Left ventricle myocardium inferior (tissue), 1 donor: ENCODE results near the gene DNAH2. TPM values are rescaled to one million over a fixed set of nuclear protein-coding genes. Genes with fewer than 3 reads are reported as not detected.

Experiments
- DNase-seq: peaks from one replicate; pipeline ENCODE4 v3.0.0-alpha.2; 2020
- H3K27ac ChIP-seq: fragments of 200-600 bp; replicated peaks from 2 replicates; pipeline ENCODE4 v1.8.0; 2021
- H3K27me3 ChIP-seq: fragments of 200-600 bp; 2 replicates; pipeline ENCODE4 v1.8.0; 2021; ENCODE audit warnings: low read depth
- H3K36me3 ChIP-seq: fragments of 200-600 bp; 2 replicates; pipeline ENCODE4 v1.8.0; 2021
- H3K4me1 ChIP-seq: fragments of 200-600 bp; 2 replicates; pipeline ENCODE4 v1.8.0; 2021
- H3K4me3 ChIP-seq: fragments of 200-600 bp; 2 replicates; pipeline ENCODE4 v1.8.0; 2021; ENCODE audit warnings: mild to moderate bottlenecking, moderate library complexity
- H3K9me3 ChIP-seq: fragments of 200-600 bp; replicated peaks from 2 replicates; pipeline ENCODE4 v1.8.0; 2021
- CTCF ChIP-seq: fragments of 200-600 bp; IDR thresholded peaks from 2 replicates; pipeline ENCODE4 v1.8.0; 2021; ENCODE audit warnings: antibody characterized with exemption, mild to moderate bottlenecking, borderline replicate concordance
- intact Hi-C: fragments of 100-400 bp; cut with micrococcal nuclease; formaldehyde crosslinking; loops from one replicate; pipeline ENCODE4 v1.11.0; 2022
- total RNA-seq: library from RNA; stranded (reverse); fragmentation: NEBNext Ultra II Directional; extraction: Animal tissue kit (Norgen Biotek cat#: 25700); gene quantifications from one replicate; pipeline ENCODE4 v1.2.1, GENCODE V29; 2021
- donor health status: DM: no; HTN: yes; CAD: no; lungs with severe emphysema.

Gene DNAH2
- total RNA-seq, 1 donor from 2014 or later: 0.33 TPM

DNA sequence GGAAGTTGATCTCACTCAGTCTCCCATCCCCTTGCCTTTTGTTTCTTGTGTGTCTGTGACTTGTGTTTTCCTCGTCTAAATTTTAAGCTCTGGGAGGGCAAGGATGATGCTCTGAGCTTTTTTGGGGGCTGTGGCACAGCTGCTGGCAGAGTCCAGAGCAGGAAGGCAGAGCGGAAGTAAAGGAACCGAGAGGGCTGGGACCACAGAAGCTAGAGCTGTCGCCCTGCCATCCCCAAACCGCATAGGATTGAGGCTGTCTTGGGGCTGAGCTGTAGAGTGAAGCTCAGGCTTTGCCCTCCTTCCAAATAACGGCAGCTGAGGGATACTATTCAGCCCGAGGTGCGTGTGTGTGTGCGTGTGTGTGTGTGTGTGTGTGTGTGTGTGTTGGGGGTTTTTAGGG, 3.8 kb upstream of the DNAH2 start:
- H3K4me3 ChIP-seq: no peak overlapping the region
- H3K9me3 ChIP-seq: no peaks in the 10 kb centered on the region
- no peak for TF ChIP-seq CTCF
- peaks cover 19% of the 10 kb centered on the region for H3K4me1 ChIP-seq
- peaks cover 76% of the 10 kb centered on the region for H3K27me3 ChIP-seq
- no peak overlapping the region for H3K27ac ChIP-seq
- no peak for DNase-seq
- intact Hi-C loops: no loop called here
- H3K36me3 ChIP-seq: no peaks in the 10 kb centered on the region

- Histone ChIP-seq H3K36me3 (no peaks in the 10 kb centered on the region), H3K4me3 (no peak overlapping the region), H3K27ac (no peak overlapping the region), H3K4me1 (peaks cover 19% of the 10 kb centered on the region), H3K27me3 (peaks cover 74% of the 10 kb centered on the region), H3K9me3 (no peaks in the 10 kb centered on the region)
- TF ChIP-seq CTCF: no peak
- DNase-seq: no peak
- intact Hi-C loops: no loop called here
Measured at GRCh38 chr17:7714721-7715594, 2.6 kb upstream of the DNAH2 start.

- intact Hi-C loops: no loop called here
- Histone ChIP-seq H3K27ac (no peak overlapping the region), H3K9me3 (no peaks in the 10 kb centered on the region), H3K36me3 (no peaks in the 10 kb centered on the region), H3K4me1 (peaks cover 19% of the 10 kb centered on the region), H3K4me3 (peak overlapping the region; percentile 78), H3K27me3 (peaks cover 70% of the 10 kb centered on the region)
- no peak for DNase-seq
- TF ChIP-seq CTCF: no peak
Measured at GRCh38 chr17:7715936-7716886, 1.3 kb upstream of the DNAH2 start.

- Histone ChIP-seq H3K27me3 (peaks cover 70% of the 10 kb centered on the region), H3K27ac (peak overlapping the region; percentile 48), H3K4me1 (peaks cover 19% of the 10 kb centered on the region), H3K36me3 (no peaks in the 10 kb centered on the region), H3K4me3 (peak overlapping the region; percentile 78), H3K9me3 (no peaks in the 10 kb centered on the region)
- no peak for DNase-seq
- no peak for TF ChIP-seq CTCF
- intact Hi-C loops: no loop called here
Measured at GRCh38 chr17:7717756-7718350, 309 bp downstream of the DNAH2 start.

- Histone ChIP-seq H3K9me3 (no peaks in the 10 kb centered on the region), H3K27me3 (peaks cover 67% of the 10 kb centered on the region), H3K4me1 (peaks cover 19% of the 10 kb centered on the region), H3K4me3 (no peak overlapping the region), H3K36me3 (no peaks in the 10 kb centered on the region), H3K27ac (no peak overlapping the region)
- DNase-seq: no peak
- intact Hi-C loops: no loop called here
- no peak for TF ChIP-seq CTCF
Measured at GRCh38 chr17:7719661-7720060, 2.1 kb downstream of the DNAH2 start.
